Esophagus (tissue), 2 donors: ENCODE results near the gene CCDC146. TPM values are rescaled to one million over a fixed set of nuclear protein-coding genes. Genes with fewer than 3 reads are reported as not detected.

ENCODE experiments used
- H3K27ac ChIP-seq, 2 donors: one replicate each; pipeline ENCODE4 v1.5.1; 2013; ENCODE audit warnings: low read depth in 2 of 2, mild to moderate bottlenecking in 2 of 2, inconsistent platforms in 1 of 2, low read length in 1 of 2, moderate library complexity in 1 of 2
- H3K27me3 ChIP-seq, 2 donors: one replicate each; pipeline ENCODE4 v1.6.1; 2013; ENCODE audit warnings: low read length in 2 of 2, control low read depth in 1 of 2, mild to moderate bottlenecking in 1 of 2; ENCODE audit not compliant: insufficient read depth in 2 of 2, control insufficient read depth in 1 of 2
- H3K36me3 ChIP-seq, 2 donors: one replicate each; pipeline ENCODE4 v1.6.1; 2013; ENCODE audit warnings: low read length in 1 of 2; ENCODE audit not compliant: control insufficient read depth in 2 of 2, insufficient read depth in 2 of 2
- H3K4me1 ChIP-seq, 2 donors: one replicate each; pipeline ENCODE4 v1.6.1; 2013; ENCODE audit warnings: low read length in 1 of 2; ENCODE audit not compliant: control insufficient read depth in 2 of 2, insufficient read depth in 2 of 2
- H3K4me3 ChIP-seq, 2 donors: one replicate each; pipeline ENCODE4 v1.5.1; 2013; ENCODE audit warnings: low read length in 2 of 2, mild to moderate bottlenecking in 2 of 2, low read depth in 1 of 2, moderate library complexity in 1 of 2
- H3K9me3 ChIP-seq, 2 donors: one replicate each; pipeline ENCODE4 v1.6.1; 2013; ENCODE audit warnings: mild to moderate bottlenecking in 2 of 2, low read depth in 1 of 2, low read length in 1 of 2, moderate library complexity in 1 of 2; ENCODE audit not compliant: control insufficient read depth in 2 of 2, insufficient read depth in 1 of 2
- WGBS, 2 donors: extraction: QIAGEN DNeasy Blood & Tissue Kit; methylation state at CpG; one replicate each; pipeline ENCODE4 v1.1.7; 2013; 5-methylcytosine and 5-hydroxymethylcytosine counted together
- polyA plus RNA-seq, 2 donors: library from polyadenylated mRNA; stranded (reverse); fragments of 200-250 nt; gene quantifications; one replicate each; pipeline ENCODE4 v1.2.3, GENCODE V29; 2013
- donor health status: healthy with polysubstance abuse.
- donor health status: Bipolar disorder and iron deficiency.

The CCDC146 gene
- polyA plus RNA-seq, 2 donors = 4.5 to 11.9 TPM

DNA sequence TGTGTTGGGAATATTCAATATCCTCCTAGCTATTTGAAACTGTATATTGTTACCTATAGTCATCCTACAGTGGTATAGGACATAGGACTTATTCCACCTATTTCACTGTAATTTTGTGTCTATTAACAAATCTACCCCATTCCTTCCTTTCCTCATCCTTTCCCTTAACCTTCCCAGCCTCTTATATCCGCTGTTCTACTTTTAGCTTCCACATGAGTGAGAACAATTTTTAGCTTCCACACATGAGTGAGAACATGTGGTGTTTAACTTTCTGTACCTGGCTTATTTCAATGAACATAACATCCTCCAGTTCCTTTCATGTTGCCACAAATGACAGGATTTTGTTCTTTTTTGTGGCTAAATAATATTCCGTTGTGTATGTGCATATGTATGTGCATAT lies 173.1 kb downstream of the CCDC146 start:
- Histone ChIP-seq H3K4me3 (no peak overlapping the region), H3K27me3 (no peaks in the 10 kb centered on the region), H3K36me3 (peaks cover 0 to 4% of the 10 kb centered on the region in 2 donors), H3K27ac (no peak overlapping the region), H3K9me3 (peaks cover 0 to 2% of the 10 kb centered on the region in 2 donors), H3K4me1 (no peaks in the 10 kb centered on the region)
- WGBS, 2 donors = 97% methylated on average over 2 of the region's 2 CpGs

DNA sequence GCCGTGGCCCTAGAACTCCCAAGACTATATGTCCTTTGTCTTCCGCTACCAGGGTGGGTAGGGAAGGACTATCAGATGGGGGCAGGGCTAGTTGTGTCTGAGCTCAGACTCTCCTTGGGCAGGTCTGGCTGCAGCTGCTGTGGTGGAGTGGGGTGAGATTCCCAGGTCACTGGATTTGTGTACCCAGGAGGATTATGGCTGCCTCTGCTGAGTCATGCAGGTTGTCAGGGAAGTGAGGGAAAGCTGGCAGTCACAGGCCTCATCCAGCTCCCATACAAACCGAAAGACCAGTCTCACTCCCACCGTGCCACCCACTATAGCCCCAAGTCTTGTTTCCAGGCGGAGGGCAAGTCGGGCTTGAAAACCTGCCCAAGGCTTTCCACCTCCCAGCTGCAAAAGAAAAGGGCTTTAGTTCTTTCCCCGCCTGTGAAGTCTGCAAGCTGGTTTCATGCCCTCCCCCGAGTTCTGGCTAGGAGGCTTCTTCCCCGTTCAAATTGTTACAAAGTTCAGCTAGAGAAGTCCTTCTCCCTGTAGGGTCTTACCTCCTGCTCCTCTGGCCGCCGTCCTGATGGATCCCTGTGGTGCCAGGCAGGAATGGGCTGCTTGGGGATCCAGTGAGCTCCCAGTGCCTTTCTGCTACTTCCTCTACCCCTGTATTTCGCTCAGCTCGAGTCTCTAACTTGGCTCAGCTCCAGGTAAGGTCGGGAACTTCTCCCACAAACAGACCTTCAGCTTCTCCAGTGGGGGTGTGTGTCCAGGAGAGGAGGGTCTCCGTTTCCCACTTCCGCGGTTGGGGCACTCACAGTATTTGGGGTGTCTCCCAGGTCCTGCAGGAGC lies 184.0 kb downstream of the CCDC146 start:
- Histone ChIP-seq H3K27me3 (no peaks in the 10 kb centered on the region), H3K27ac (peak overlapping the region in 1 of 2 donors; percentile 22), H3K4me3 (no peak overlapping the region), H3K9me3 (no peaks in the 10 kb centered on the region), H3K4me1 (peaks cover 4 to 13% of the 10 kb centered on the region in 2 donors), H3K36me3 (no peaks in the 10 kb centered on the region)
- 59 to 66% methylated on average over 17 of the region's 17 CpGs for WGBS, 2 donors

DNA sequence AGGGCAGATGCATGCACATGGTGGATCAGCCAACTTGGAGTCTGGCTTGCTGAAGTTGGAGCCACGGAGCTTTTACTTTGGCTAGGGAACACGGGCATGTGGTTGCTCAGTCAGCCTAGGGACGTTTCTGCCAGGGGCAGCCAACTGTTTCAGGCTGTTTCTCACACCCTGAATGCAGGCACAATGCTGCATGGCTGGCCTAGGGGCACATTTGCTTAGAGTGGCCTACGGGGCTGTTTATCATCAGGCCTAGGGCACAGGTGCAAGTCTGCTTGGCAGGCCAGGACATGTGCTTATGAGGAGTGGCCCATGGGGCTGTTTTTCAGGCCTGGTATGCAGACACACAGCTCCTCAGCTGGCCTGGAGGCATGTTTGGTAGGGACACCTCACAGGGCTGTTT lies 186.4 kb downstream of the CCDC146 start:
- Histone ChIP-seq H3K27me3 (no peaks in the 10 kb centered on the region), H3K9me3 (no peaks in the 10 kb centered on the region), H3K4me3 (no peak overlapping the region), H3K27ac (peak overlapping the region; percentile 47 to 62), H3K4me1 (peaks cover 4 to 13% of the 10 kb centered on the region in 2 donors), H3K36me3 (peaks cover 0 to 2% of the 10 kb centered on the region in 2 donors)
- 44 to 57% methylated on average over 4 of the region's 4 CpGs for WGBS, 2 donors

DNA sequence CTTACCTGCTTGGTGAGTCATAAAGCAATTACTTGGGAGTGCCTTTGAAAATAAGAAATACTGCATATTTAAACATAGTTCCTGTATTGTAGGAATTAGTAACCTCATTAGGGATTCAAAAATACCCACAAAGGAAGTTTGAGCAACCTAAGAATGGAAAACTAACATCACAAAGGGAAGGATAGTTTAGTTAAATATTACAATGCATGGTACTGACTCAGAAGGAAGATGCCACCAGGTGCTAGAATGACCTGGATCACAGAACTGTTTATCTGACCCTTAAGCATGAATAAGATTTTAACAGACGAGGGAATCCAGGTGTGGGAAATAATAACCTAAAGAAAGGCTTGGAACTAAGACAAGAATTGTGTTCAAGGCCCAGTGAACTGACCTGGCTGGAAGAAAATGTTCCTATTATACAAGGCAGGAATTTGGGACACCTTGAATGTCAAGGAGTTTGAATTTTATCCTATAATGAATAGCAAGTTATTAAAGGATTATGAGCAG lies 187.4 kb downstream of the CCDC146 start:
- Histone ChIP-seq H3K4me3 (no peak overlapping the region), H3K36me3 (peaks cover 3 to 4% of the 10 kb centered on the region in 2 donors), H3K27ac (no peak overlapping the region), H3K9me3 (no peaks in the 10 kb centered on the region), H3K27me3 (no peaks in the 10 kb centered on the region), H3K4me1 (peaks cover 4 to 13% of the 10 kb centered on the region in 2 donors)
- 37 to 65% methylated on average over 1 of the region's 1 CpG for WGBS, 2 donors

DNA sequence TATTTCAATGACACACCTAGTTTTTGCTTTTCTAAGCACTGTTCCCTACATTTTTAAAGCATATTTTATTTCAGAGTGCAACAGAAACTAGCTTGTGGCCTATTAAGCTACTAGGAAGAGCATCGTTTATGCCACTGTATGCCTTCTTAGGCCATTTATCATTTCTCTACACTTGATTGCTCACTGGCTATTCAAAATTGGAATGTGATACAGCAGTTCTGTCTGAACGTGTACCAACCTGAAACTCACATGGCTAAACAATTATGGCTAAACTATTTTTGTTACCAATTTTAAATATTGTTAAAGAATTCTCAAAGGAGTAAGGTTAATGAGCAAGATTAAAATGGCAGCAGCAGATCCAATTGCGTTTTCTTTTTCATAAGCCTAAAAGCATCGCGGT lies 188.6 kb downstream of the CCDC146 start:
- Histone ChIP-seq H3K27ac (no peak overlapping the region), H3K27me3 (no peaks in the 10 kb centered on the region), H3K36me3 (peaks cover 3 to 4% of the 10 kb centered on the region in 2 donors), H3K9me3 (no peaks in the 10 kb centered on the region), H3K4me3 (no peak overlapping the region), H3K4me1 (peaks cover 4 to 12% of the 10 kb centered on the region in 2 donors)
- WGBS, 2 donors = 70 to 78% methylated on average over 5 of the region's 5 CpGs

DNA sequence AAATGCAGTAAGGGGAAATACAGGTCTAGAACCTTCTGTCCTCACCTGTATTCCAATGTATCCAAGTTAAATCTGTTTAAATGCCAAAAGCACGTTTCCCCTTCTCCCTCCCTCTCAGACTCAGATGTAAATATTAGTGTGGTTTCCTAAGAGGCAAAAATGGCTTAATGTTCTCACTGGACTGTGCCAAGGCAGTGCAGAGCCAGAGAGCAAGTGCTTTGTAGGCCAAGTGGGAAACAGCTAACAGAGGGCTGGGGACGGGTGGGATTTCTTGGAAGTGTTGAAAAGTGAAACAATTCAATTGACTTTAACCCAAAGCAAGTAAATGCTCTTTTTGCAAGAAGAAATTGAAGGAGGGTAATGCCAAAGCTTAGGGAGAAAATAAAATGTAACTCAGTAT lies 190.7 kb downstream of the CCDC146 start:
- H3K27me3 ChIP-seq = no peaks in the 10 kb centered on the region
- no peaks in the 10 kb centered on the region for H3K9me3 ChIP-seq
- peaks cover 3 to 4% of the 10 kb centered on the region in 2 donors for H3K36me3 ChIP-seq
- WGBS, 2 donors = 46 to 66% methylated on average over 2 of the region's 2 CpGs
- H3K4me3 ChIP-seq = no peak overlapping the region
- H3K4me1 ChIP-seq = peaks cover 5 to 6% of the 10 kb centered on the region in 2 donors
- no peak overlapping the region for H3K27ac ChIP-seq

DNA sequence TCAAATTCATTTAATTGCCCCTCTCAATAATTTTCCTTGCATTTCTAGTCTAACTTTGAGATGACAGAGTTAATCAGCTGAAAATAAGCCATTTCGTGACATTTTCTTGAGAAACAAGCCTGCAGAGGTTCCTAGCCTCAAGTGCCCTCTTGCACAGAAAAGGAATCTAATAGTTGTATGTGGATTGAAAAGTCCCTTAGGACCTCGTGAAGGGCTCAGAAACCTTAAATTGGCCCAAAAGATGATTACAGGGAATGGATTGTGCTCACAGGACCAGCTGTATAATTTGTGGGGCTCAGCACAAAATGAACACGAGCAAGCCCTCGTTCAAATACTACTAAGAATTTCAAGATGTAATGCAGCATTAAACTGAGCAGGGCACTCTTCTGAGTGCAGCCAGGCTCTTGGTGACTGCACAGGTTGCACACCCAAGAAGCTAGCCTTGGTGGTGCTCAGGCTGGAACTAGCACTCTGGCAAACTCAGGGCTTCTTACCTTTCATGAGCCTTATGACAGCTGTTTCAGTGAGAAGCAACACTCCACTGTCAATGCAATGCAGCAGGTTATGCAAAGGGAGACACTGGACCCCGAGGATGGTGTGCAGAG lies 191.6 kb downstream of the CCDC146 start:
- H3K27ac ChIP-seq = no peak overlapping the region
- H3K4me1 ChIP-seq = peaks cover 4% of the 10 kb centered on the region in 2 donors
- peaks cover 3 to 4% of the 10 kb centered on the region in 2 donors for H3K36me3 ChIP-seq
- no peaks in the 10 kb centered on the region for H3K9me3 ChIP-seq
- no peak overlapping the region for H3K4me3 ChIP-seq
- H3K27me3 ChIP-seq = no peaks in the 10 kb centered on the region
- 79 to 81% methylated on average over 5 of the region's 5 CpGs for WGBS, 2 donors

DNA sequence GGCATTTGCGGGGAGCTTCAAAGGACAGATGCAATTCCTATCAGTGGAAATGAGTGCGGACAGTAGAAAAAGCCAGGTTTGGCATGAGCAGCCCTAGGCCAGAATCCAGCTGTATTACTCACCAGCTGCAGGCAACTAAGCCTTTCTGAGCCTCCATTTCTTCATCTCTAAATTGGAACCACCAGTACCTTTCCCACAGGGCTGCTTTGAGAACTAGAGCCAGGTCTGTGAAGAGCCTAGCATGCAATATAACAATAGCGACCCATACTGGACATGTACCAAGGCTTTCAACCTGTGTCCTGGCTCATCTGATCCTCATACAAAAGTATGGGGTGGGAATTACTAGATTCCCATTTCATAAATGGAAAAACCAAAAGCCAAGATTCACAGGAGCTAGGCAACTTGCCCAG lies 192.8 kb downstream of the CCDC146 start:
- H3K9me3 ChIP-seq = no peaks in the 10 kb centered on the region
- H3K27ac ChIP-seq = no peak overlapping the region
- peaks cover 3 to 4% of the 10 kb centered on the region in 2 donors for H3K36me3 ChIP-seq
- H3K4me3 ChIP-seq = no peak overlapping the region
- peaks cover 0 to 2% of the 10 kb centered on the region in 2 donors for H3K4me1 ChIP-seq
- no peaks in the 10 kb centered on the region for H3K27me3 ChIP-seq
- WGBS, 2 donors = 60 to 62% methylated on average over 3 of the region's 3 CpGs

DNA sequence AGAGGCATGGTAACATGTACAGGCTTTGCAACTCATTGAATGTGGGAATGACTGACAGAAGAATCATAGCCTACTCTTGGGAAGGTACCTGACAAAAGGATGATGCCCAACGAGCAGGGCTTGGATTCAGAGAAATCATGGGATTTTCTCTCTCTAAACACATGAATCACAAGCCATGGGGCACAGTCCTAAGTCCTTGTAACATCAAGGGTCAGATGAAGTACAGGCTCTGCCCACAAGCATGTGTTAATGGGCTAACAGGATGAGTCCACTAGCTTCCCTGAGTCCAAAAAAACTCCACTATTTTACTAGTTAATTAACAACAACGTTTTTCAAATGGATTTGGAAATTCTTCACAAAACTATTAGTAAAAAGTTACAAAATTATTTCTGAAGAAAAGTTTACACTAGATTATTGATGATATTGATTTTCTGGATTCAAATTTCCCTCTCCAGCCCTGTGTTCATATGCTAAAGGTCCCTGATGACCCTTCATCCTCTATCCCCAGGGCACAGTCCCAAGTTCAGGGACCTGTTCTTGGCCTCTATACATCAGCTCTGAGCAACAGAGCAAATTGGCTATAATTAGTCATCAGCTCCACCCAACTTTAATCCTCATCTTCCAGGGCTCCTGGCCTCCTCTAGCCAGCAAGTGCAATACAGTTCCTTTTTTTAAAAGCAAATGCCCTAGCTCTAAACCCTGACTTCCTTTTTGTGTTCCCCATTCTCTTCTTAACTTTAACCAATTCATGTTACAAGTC lies 194.0 kb downstream of the CCDC146 start:
- Histone ChIP-seq H3K36me3 (peaks cover 3 to 4% of the 10 kb centered on the region in 2 donors), H3K4me1 (peaks cover 0 to 2% of the 10 kb centered on the region in 2 donors), H3K27ac (no peak overlapping the region), H3K9me3 (no peaks in the 10 kb centered on the region), H3K27me3 (no peaks in the 10 kb centered on the region), H3K4me3 (no peak overlapping the region)
- WGBS, 2 donors = 40 to 49% methylated on average over 2 of the region's 2 CpGs
